Adrenal gland (tissue), 12 donors: ENCODE results near the gene STX8. TPM values are rescaled to one million over a fixed set of nuclear protein-coding genes. Genes with fewer than 3 reads are reported as not detected.

ENCODE experiments used
- DNase-seq, 7 donors: peaks; one replicate each; pipeline ENCODE4 v3.0.0-alpha.2; 2019 to 2020
- H3K27ac ChIP-seq, 5 donors: fragments of 200-600 bp; sonication (generic) in 4 of 5; 1 replicate in 3 of 5; 2 replicates in 2 of 5; pipeline versions ENCODE4 v1.5.1 to v1.8.0; 2016 to 2020; ENCODE audit warnings: mild to moderate bottlenecking in 1 of 5
- H3K27me3 ChIP-seq: fragments of 200-600 bp; 2 replicates; pipeline ENCODE4 v1.8.0; 2021
- H3K36me3 ChIP-seq, 2 donors: fragments of 200-600 bp; replicated peaks in 1 of 2; 1 replicate in 1 of 2; 2 replicates in 1 of 2; pipeline versions ENCODE4 v1.5.1 to v1.8.0; 2018 to 2022
- H3K4me1 ChIP-seq, 2 donors: fragments of 200-600 bp; replicated peaks in 1 of 2; 1 replicate in 1 of 2; 2 replicates in 1 of 2; pipeline versions ENCODE4 v1.5.1 to v1.8.0; 2018 to 2021
- H3K4me3 ChIP-seq, 4 donors: fragments of 200-600 bp; sonication (generic) in 3 of 4; one replicate each; pipeline ENCODE4 v1.5.1; 2016 to 2018
- H3K9me3 ChIP-seq, 3 donors: fragments of 200-600 bp; sonication (generic) in 1 of 3; replicated peaks in 1 of 3; 1 replicate in 2 of 3; 2 replicates in 1 of 3; pipeline versions ENCODE4 v1.5.1 to v1.8.0; 2016 to 2021
- POLR2A ChIP-seq, 2 donors: fragments of 450-650 bp; IDR thresholded peaks; one replicate each; pipeline ENCODE4 v1.6.1; 2017; ENCODE audit warnings: antibody characterized with exemption in 2 of 2, mild to moderate bottlenecking in 2 of 2, moderate library complexity in 1 of 2
- WGBS, 4 donors: extraction: QIAGEN DNeasy Blood & Tissue Kit in 2 of 4; methylation state at CpG; one replicate each; pipeline versions ENCODE4 v1.1.5 to v1.1.7; 2013 to 2017; 5-methylcytosine and 5-hydroxymethylcytosine counted together
- intact Hi-C, 2 donors: fragments of 100-400 bp; cut with DNase I; formaldehyde crosslinking; loops; one replicate each; pipeline versions ENCODE4 v1.14.1 to v1.15.0; 2022 to 2023
- polyA plus RNA-seq, 3 donors: library from polyadenylated mRNA; stranded (reverse); fragments of 200-250 nt in 2 of 3; fragments of 350-450 nt in 1 of 3; fragmentation: Illumina TruSeq in 1 of 3; extraction: RNeasy Lipid Tissue Mini Kit (QIAGEN cat#74804) in 1 of 3; gene quantifications; one replicate each; pipeline ENCODE4 v1.2.3, GENCODE V29; 2013 to 2014
- total RNA-seq, 9 donors: library from RNA; depleted of rRNA in 4 of 9; stranded (reverse); fragments of >200 nt in 4 of 9; fragments of 120-200 nt in 1 of 9; fragmentation: NEBNext Ultra II Directional in 1 of 9; extraction: Animal tissue kit (Norgen Biotek cat#: 25700) in 1 of 9; gene quantifications; one replicate each; pipeline versions ENCODE4 v1.1.0 to v1.2.4, GENCODE V29; 2013 to 2023
- TF ChIP-seq, protein P1 (sequence below), 6 experiments: fragments of 450-650 bp in 4 of 6; fragments of 200-600 bp in 2 of 6; sonication (generic) in 1 of 6; IDR thresholded peaks; 1 replicate in 5 of 6; 2 replicates in 1 of 6; pipeline versions ENCODE4 v1.5.1 to v1.8.0; 2016 to 2021; ENCODE audit warnings: antibody characterized with exemption in 6 of 6, mild to moderate bottlenecking in 2 of 6, moderate library complexity in 1 of 6
- donor health status: healthy with polysubstance abuse.
- donor health status: Bipolar disorder and iron deficiency.
- donor health status: DM: yes; HTN: yes; CAD: no.
- donor health status: DM: no; HTN: no; CAD: no.
- donor health status: DM: no; HTN: no; CAD: no.
- donor health status: DM: yes; HTN: yes; CAD: no.

The STX8 gene
- total and polyA plus RNA-seq, 12 donors = 21.9 to 94.1 (median 72.3) TPM

DNA sequence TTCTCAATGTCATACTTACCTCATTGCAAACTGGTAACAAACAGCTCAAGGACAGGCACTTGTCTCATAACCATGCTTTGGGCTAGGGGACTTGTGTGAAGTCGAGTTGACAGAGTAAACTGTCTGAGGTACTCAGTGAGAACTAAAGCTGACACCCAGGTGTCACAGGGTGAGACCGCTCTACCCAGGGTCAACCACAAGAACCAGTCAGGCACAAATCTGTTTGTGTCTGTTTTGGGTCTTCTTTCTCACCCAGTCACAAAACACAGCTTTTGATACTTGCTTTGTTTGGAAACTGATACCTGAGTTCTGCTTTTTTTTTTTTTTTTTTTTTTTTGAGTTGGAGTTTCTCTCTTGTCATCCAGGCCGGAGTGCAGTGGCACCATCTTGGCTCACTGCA is 161.1 kb downstream of the STX8 start:
- peaks cover 0 to 5% (median 0%) of the 10 kb centered on the region in 3 donors for H3K9me3 ChIP-seq
- intact Hi-C loops = no loop called here
- H3K4me3 ChIP-seq = no peak overlapping the region
- H3K27ac ChIP-seq = no peak overlapping the region
- peaks cover 0 to 8% of the 10 kb centered on the region in 2 donors for H3K4me1 ChIP-seq
- H3K27me3 ChIP-seq = no peaks in the 10 kb centered on the region
- TF ChIP-seq POLR2A (IDR thresholded peaks at IDR 0.05) = no peak
- TF ChIP-seq, protein P1, sequence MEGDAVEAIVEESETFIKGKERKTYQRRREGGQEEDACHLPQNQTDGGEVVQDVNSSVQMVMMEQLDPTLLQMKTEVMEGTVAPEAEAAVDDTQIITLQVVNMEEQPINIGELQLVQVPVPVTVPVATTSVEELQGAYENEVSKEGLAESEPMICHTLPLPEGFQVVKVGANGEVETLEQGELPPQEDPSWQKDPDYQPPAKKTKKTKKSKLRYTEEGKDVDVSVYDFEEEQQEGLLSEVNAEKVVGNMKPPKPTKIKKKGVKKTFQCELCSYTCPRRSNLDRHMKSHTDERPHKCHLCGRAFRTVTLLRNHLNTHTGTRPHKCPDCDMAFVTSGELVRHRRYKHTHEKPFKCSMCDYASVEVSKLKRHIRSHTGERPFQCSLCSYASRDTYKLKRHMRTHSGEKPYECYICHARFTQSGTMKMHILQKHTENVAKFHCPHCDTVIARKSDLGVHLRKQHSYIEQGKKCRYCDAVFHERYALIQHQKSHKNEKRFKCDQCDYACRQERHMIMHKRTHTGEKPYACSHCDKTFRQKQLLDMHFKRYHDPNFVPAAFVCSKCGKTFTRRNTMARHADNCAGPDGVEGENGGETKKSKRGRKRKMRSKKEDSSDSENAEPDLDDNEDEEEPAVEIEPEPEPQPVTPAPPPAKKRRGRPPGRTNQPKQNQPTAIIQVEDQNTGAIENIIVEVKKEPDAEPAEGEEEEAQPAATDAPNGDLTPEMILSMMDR (IDR thresholded peaks at IDR 0.05) = no peak
- no peak for DNase-seq
- H3K36me3 ChIP-seq = no peaks in the 10 kb centered on the region
- WGBS, 4 donors = 85 to 93% (median 91%) methylated on average over 3 of the region's 3 CpGs

DNA sequence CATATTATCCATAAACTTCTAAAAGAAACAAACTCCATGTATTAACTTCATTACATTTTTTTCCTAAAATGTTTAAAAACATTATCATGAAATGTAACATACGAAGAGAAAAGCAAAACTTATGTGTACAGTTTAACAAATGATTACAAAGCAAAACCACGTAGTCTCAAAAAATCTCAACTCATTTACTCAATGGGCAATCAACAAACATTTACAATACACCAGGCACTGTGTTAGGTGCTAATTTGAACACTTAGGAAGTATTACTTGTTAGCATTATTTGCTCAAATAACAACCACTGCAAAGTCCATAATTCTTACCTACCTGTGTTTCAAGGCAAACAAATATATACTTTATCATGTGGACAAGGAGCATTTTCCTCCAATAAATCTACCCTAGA is 164.9 kb downstream of the STX8 start:
- no peaks in the 10 kb centered on the region for H3K36me3 ChIP-seq
- H3K9me3 ChIP-seq = no peaks in the 10 kb centered on the region
- no peak overlapping the region for H3K27ac ChIP-seq
- no peak overlapping the region for H3K4me3 ChIP-seq
- TF ChIP-seq, protein P1 (IDR thresholded peaks at IDR 0.05) = no peak
- no peak for TF ChIP-seq POLR2A (IDR thresholded peaks at IDR 0.05)
- intact Hi-C loops = no loop called here
- peaks cover 0 to 14% of the 10 kb centered on the region in 2 donors for H3K4me1 ChIP-seq
- DNase-seq = no peak
- H3K27me3 ChIP-seq = no peaks in the 10 kb centered on the region
- 93 to 95% (median 94%) methylated on average over 2 of the region's 2 CpGs for WGBS, 4 donors

DNA sequence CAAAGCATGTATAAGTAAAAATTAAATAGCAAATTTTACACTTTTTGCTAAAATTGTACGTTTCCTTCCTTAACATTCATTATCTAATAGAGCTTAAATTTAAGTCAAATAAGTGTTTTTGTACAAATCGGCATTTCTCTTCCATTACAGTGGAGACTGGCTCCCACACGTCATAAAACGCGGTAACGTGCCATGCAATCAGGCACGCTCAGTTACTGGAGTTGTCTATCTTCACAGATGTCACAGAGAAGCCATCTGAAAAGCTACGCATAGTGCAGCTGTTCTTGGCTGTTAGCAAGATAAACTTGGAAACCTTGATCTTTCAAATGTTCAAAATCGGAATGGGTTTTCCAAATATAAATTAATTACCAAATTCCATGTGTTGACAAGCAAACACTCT is 165.3 kb downstream of the STX8 start:
- TF ChIP-seq, protein P1 (IDR thresholded peaks at IDR 0.05) = no peak
- TF ChIP-seq POLR2A (IDR thresholded peaks at IDR 0.05) = no peak
- H3K27me3 ChIP-seq = no peaks in the 10 kb centered on the region
- no peak overlapping the region for H3K27ac ChIP-seq
- peaks cover 0 to 14% of the 10 kb centered on the region in 2 donors for H3K4me1 ChIP-seq
- no peak for DNase-seq
- WGBS, 4 donors = 70 to 78% (median 74%) methylated on average over 9 of the region's 9 CpGs
- H3K36me3 ChIP-seq = no peaks in the 10 kb centered on the region
- H3K9me3 ChIP-seq = no peaks in the 10 kb centered on the region
- intact Hi-C loops = no loop called here
- H3K4me3 ChIP-seq = no peak overlapping the region

DNA sequence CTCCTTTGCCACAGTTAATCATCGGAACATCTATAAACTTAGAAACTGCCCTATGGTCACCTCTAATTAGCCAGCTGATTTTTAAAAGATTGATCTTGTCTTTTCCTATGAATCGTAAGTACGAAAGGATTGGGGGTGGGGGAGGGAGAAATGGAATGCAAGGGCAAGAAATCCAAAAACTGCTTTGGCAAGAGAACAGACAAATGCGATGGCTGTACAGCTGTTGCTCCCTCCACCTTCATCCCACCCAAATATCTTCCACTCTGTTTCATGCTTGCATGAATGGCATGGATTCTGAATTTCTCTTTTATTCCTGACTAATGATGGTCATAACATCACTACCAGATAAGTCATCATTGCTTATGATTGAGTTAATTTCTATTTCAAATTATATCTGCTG is 165.7 kb downstream of the STX8 start:
- no peaks in the 10 kb centered on the region for H3K36me3 ChIP-seq
- H3K27me3 ChIP-seq = no peaks in the 10 kb centered on the region
- 42 to 60% (median 50%) methylated on average over 4 of the region's 4 CpGs for WGBS, 4 donors
- peaks cover 0 to 14% of the 10 kb centered on the region in 2 donors for H3K4me1 ChIP-seq
- H3K9me3 ChIP-seq = no peaks in the 10 kb centered on the region
- no peak overlapping the region for H3K4me3 ChIP-seq
- no peak for TF ChIP-seq POLR2A (IDR thresholded peaks at IDR 0.05)
- TF ChIP-seq, protein P1 (IDR thresholded peaks at IDR 0.05) = no peak
- no peak overlapping the region for H3K27ac ChIP-seq
- intact Hi-C loops = no loop called here
- DNase-seq = no peak
